Spleen (tissue), 11 donors: Measurements from ENCODE around the gene TMED7. TPM values are rescaled to one million over a fixed set of nuclear protein-coding genes. Genes with fewer than 3 reads are reported as not detected.

Source experiments
- DNase-seq: peaks from one replicate; pipeline ENCODE4 v3.0.0-alpha.2; 2020
- H3K27ac ChIP-seq, 8 donors: fragments of 200-600 bp; sonication (generic) in 7 of 8; 1 replicate in 4 of 8; 2 replicates in 4 of 8; pipeline versions ENCODE4 v1.5.0 to v1.8.0; 2016 to 2021; ENCODE audit warnings: inconsistent platforms in 4 of 8, mild to moderate bottlenecking in 4 of 8, moderate library complexity in 1 of 8
- H3K27me3 ChIP-seq, 7 donors: fragments of 200-600 bp; sonication (generic) in 6 of 7; replicated peaks in 1 of 7; 1 replicate in 4 of 7; 2 replicates in 3 of 7; pipeline versions ENCODE4 v1.5.0 to v1.8.0; 2016 to 2021; ENCODE audit warnings: inconsistent platforms in 3 of 7, mild to moderate bottlenecking in 1 of 7
- H3K36me3 ChIP-seq, 6 donors: fragments of 200-600 bp; sonication (generic) in 5 of 6; 1 replicate in 4 of 6; 2 replicates in 2 of 6; pipeline versions ENCODE4 v1.5.0 to v1.8.0; 2016 to 2021; ENCODE audit warnings: inconsistent platforms in 2 of 6
- H3K4me1 ChIP-seq, 6 donors: fragments of 200-600 bp; sonication (generic) in 5 of 6; 1 replicate in 3 of 6; 2 replicates in 3 of 6; pipeline versions ENCODE4 v1.5.0 to v1.8.0; 2016 to 2021; ENCODE audit warnings: inconsistent platforms in 3 of 6
- H3K4me3 ChIP-seq, 8 donors: fragments of 200-600 bp; sonication (generic) in 7 of 8; 1 replicate in 4 of 8; 2 replicates in 4 of 8; pipeline versions ENCODE4 v1.5.0 to v1.8.0; 2016 to 2021; ENCODE audit warnings: inconsistent platforms in 4 of 8, mild to moderate bottlenecking in 4 of 8, moderate library complexity in 2 of 8
- H3K9me3 ChIP-seq, 8 donors: fragments of 200-600 bp; sonication (generic) in 7 of 8; 1 replicate in 4 of 8; 2 replicates in 4 of 8; pipeline versions ENCODE4 v1.5.0 to v1.8.0; 2016 to 2021; ENCODE audit warnings: inconsistent platforms in 4 of 8
- CTCF ChIP-seq, 11 experiments: fragments of 200-600 bp in 7 of 11; fragments of 450-650 bp in 4 of 11; sonication (generic) in 4 of 11; IDR thresholded peaks in 8 of 11; conservative IDR thresholded peaks in 3 of 11; 1 replicate in 7 of 11; 2 replicates in 4 of 11; pipeline versions ENCODE4 v1.4.0 to v1.8.0; 2016 to 2021; ENCODE audit warnings: antibody characterized with exemption in 11 of 11, inconsistent platforms in 4 of 11, mild to moderate bottlenecking in 1 of 11
- POLR2A ChIP-seq, 3 donors: fragments of 450-650 bp; IDR thresholded peaks; one replicate each; pipeline ENCODE4 v1.5.1; 2017; ENCODE audit warnings: antibody characterized with exemption in 3 of 3, mild to moderate bottlenecking in 1 of 3
- POLR2AphosphoS5 ChIP-seq, 3 donors: sonication (generic); formaldehyde crosslinking; IDR thresholded peaks; one replicate each; pipeline ENCODE4 v1.5.1; 2017; ENCODE audit warnings: antibody characterized with exemption in 3 of 3
- WGBS, 5 donors: extraction: QIAGEN DNeasy Blood & Tissue Kit in 3 of 5; methylation state at CpG; one replicate each; pipeline versions ENCODE4 v1.1.5 to v1.1.7; 2013 to 2018; 5-methylcytosine and 5-hydroxymethylcytosine counted together
- intact Hi-C: fragments of 100-400 bp; cut with DNase I; formaldehyde crosslinking; loops from one replicate; pipeline ENCODE4 v1.15.0; 2023; ENCODE audit warnings: low total_unique reads
- polyA plus RNA-seq, 3 donors: library from polyadenylated mRNA; stranded (reverse); fragments of 200-250 nt; gene quantifications; one replicate each; pipeline ENCODE4 v1.2.1, GENCODE V29; 2013
- total RNA-seq, 7 donors: library from RNA; depleted of rRNA in 3 of 7; stranded (reverse); fragments of >200 nt in 3 of 7; fragmentation: NEBNext Ultra II Directional in 4 of 7; extraction: Animal tissue kit (Norgen Biotek cat#: 25700) in 4 of 7; gene quantifications; one replicate each; pipeline versions ENCODE4 v1.1.0 to v1.2.1, GENCODE V29; 2016 to 2021
- donor health status: healthy with polysubstance abuse.
- donor health status: DM: no; HTN: no; CAD: no; lungs with moderate emphysema.
- donor health status: DM: no; HTN: no; CAD: no.
- donor health status: Bipolar disorder and iron deficiency.
- donor health status: healthy.
- donor health status: DM: no; HTN: no; CAD: no.
- donor health status: DM: yes; HTN: yes; CAD: no.

The TMED7 gene
- total and polyA plus RNA-seq, 10 donors, result 8.4 to 70.9 (median 64.6) TPM

GRCh38 chr5:115666023-115666422, 40.2 kb upstream of the TMED7 start:
- intact Hi-C loops, result no loop called here
- TF ChIP-seq POLR2A (IDR thresholded peaks at IDR 0.05), result no peak
- no peak for TF ChIP-seq CTCF (IDR thresholded peaks at IDR 0.05 in 8 of 11, conservative IDR thresholded peaks at IDR 0.05 in 3 of 11)
- no peak for TF ChIP-seq POLR2AphosphoS5 (IDR thresholded peaks at IDR 0.05)
- Histone ChIP-seq H3K36me3 (no peaks in the 10 kb centered on the region), H3K4me1 (no peaks in the 10 kb centered on the region), H3K27ac (no peak overlapping the region), H3K4me3 (no peak overlapping the region), H3K9me3 (peaks cover 0 to 37% (median 23%) of the 10 kb centered on the region in 8 donors), H3K27me3 (no peaks in the 10 kb centered on the region)
- DNase-seq, result no peak
- 38 to 81% (median 70%) methylated on average over 2 of the region's 2 CpGs for WGBS, 5 donors

GRCh38 chr5:115661563-115661962, 35.7 kb upstream of the TMED7 start:
- no peaks in the 10 kb centered on the region for H3K4me1 ChIP-seq
- no peak overlapping the region for H3K4me3 ChIP-seq
- H3K27me3 ChIP-seq, result peaks cover 0 to 5% (median 0%) of the 10 kb centered on the region in 7 donors
- no peak for TF ChIP-seq POLR2A (IDR thresholded peaks at IDR 0.05)
- TF ChIP-seq CTCF (IDR thresholded peaks at IDR 0.05 in 8 of 11, conservative IDR thresholded peaks at IDR 0.05 in 3 of 11), result no peak
- TF ChIP-seq POLR2AphosphoS5 (IDR thresholded peaks at IDR 0.05), result no peak
- DNase-seq, result no peak
- intact Hi-C loops, result no loop called here
- H3K36me3 ChIP-seq, result no peaks in the 10 kb centered on the region
- H3K9me3 ChIP-seq, result peaks cover 0 to 22% (median 4%) of the 10 kb centered on the region in 8 donors
- no peak overlapping the region for H3K27ac ChIP-seq
- 84 to 90% (median 89%) methylated on average over 2 of the region's 2 CpGs for WGBS, 5 donors

GRCh38 chr5:115661101-115661500, 35.3 kb upstream of the TMED7 start:
- Histone ChIP-seq H3K36me3 (no peaks in the 10 kb centered on the region), H3K4me1 (no peaks in the 10 kb centered on the region), H3K4me3 (no peak overlapping the region), H3K27ac (no peak overlapping the region), H3K9me3 (peaks cover 0 to 17% (median under 1%) of the 10 kb centered on the region in 8 donors), H3K27me3 (peaks cover 0 to 5% (median 0%) of the 10 kb centered on the region in 7 donors)
- no peak for DNase-seq
- WGBS, 5 donors, result 62 to 72% (median 70%) methylated on average over 4 of the region's 4 CpGs
- intact Hi-C loops, result no loop called here
- no peak for TF ChIP-seq CTCF (IDR thresholded peaks at IDR 0.05 in 8 of 11, conservative IDR thresholded peaks at IDR 0.05 in 3 of 11)
- TF ChIP-seq POLR2AphosphoS5 (IDR thresholded peaks at IDR 0.05), result no peak
- TF ChIP-seq POLR2A (IDR thresholded peaks at IDR 0.05), result no peak

- no peaks in the 10 kb centered on the region for H3K4me1 ChIP-seq
- DNase-seq, result no peak
- peaks cover 0 to 5% (median 0%) of the 10 kb centered on the region in 7 donors for H3K27me3 ChIP-seq
- TF ChIP-seq POLR2AphosphoS5 (IDR thresholded peaks at IDR 0.05) (no peak), POLR2A (IDR thresholded peaks at IDR 0.05) (no peak), CTCF (IDR thresholded peaks at IDR 0.05 in 8 of 11, conservative IDR thresholded peaks at IDR 0.05 in 3 of 11) (no peak)
- 76 to 100% (median 83%) methylated on average over 2 of the region's 2 CpGs for WGBS, 5 donors
- H3K27ac ChIP-seq, result no peak overlapping the region
- H3K4me3 ChIP-seq, result no peak overlapping the region
- no peaks in the 10 kb centered on the region for H3K36me3 ChIP-seq
- intact Hi-C loops, result no loop called here
- H3K9me3 ChIP-seq, result peaks cover 0 to 11% (median 0%) of the 10 kb centered on the region in 8 donors
Observed at GRCh38 chr5:115657881-115658233, 32.0 kb upstream of the TMED7 start.
